H9 (cell line): ENCODE results near the gene STT3B. TPM values are rescaled to one million over a fixed set of nuclear protein-coding genes. Genes with fewer than 3 reads are reported as not detected.
A peak's percentile ranks its signal among the peaks of the same experiment; 100 is the strongest.

Experiments used
- DNase-seq: peaks from one replicate; pipeline ENCODE4 v3.0.0-alpha.2; 2017
- H2AFZ ChIP-seq: one replicate; pipeline ENCODE4 v1.6.1; 2013; ENCODE audit warnings: mild to moderate bottlenecking, low read length, control low read depth, moderate library complexity
- H2AK5ac ChIP-seq: 2 replicates; pipeline ENCODE4 v1.6.1; 2013; ENCODE audit warnings: low read length, control low read depth, mixed read lengths; ENCODE audit not compliant: insufficient read length
- H2BK120ac ChIP-seq: one replicate; pipeline ENCODE4 v1.6.1; 2013; ENCODE audit warnings: low read depth, mild to moderate bottlenecking, low read length, control low read depth, inconsistent platforms; ENCODE audit not compliant: poor library complexity, severe bottlenecking
- H2BK12ac ChIP-seq: 2 replicates; pipeline ENCODE4 v1.6.1; 2013; ENCODE audit warnings: low read length, control low read depth, mixed read lengths, low read depth; ENCODE audit not compliant: insufficient read length
- H2BK15ac ChIP-seq: 2 replicates; pipeline ENCODE4 v1.6.1; 2013; ENCODE audit warnings: low read depth, low read length, control low read depth
- H2BK20ac ChIP-seq: one replicate; pipeline ENCODE4 v1.6.1; 2013; ENCODE audit warnings: low read depth, mild to moderate bottlenecking, low read length, control low read depth, inconsistent platforms; ENCODE audit not compliant: poor library complexity, severe bottlenecking
- H2BK5ac ChIP-seq: 2 replicates; pipeline ENCODE4 v1.6.1; 2013; ENCODE audit warnings: low read length, control low read depth, mixed read lengths; ENCODE audit not compliant: insufficient read length
- H3K14ac ChIP-seq: 2 replicates; pipeline ENCODE4 v1.6.1; 2013; ENCODE audit warnings: low read length, control low read depth; ENCODE audit not compliant: insufficient read depth
- H3K18ac ChIP-seq: 2 replicates; pipeline ENCODE4 v1.6.1; 2013; ENCODE audit warnings: low read depth, mild to moderate bottlenecking, mixed read lengths, low read length, control low read depth; ENCODE audit not compliant: insufficient read length
- H3K23ac ChIP-seq: 2 replicates; pipeline ENCODE4 v1.6.1; 2013; ENCODE audit warnings: low read length, control low read depth, mixed read lengths, low read depth; ENCODE audit not compliant: insufficient read length
- H3K23me2 ChIP-seq: 2 replicates; pipeline ENCODE4 v1.6.1; 2013; ENCODE audit warnings: low read depth, mild to moderate bottlenecking, mixed read lengths, low read length, control low read depth; ENCODE audit not compliant: insufficient read length, poor library complexity, severe bottlenecking
- H3K27ac ChIP-seq: 2 replicates; pipeline ENCODE4 v1.5.1; 2013; ENCODE audit warnings: low read length, control low read depth, mixed read lengths, low read depth; ENCODE audit not compliant: insufficient read length
- H3K27me3 ChIP-seq: 2 replicates; pipeline ENCODE4 v1.6.1; 2013; ENCODE audit warnings: low read length, control low read depth, inconsistent platforms; ENCODE audit not compliant: insufficient read depth
- H3K4ac ChIP-seq: 2 replicates; pipeline ENCODE4 v1.6.1; 2013; ENCODE audit warnings: low read depth, mild to moderate bottlenecking, control low read depth, inconsistent platforms, low read length, moderate library complexity
- H3K4me1 ChIP-seq: 2 replicates; pipeline ENCODE4 v1.6.1; 2013; ENCODE audit warnings: low read length, control low read depth, inconsistent platforms; ENCODE audit not compliant: insufficient read depth
- H3K4me2 ChIP-seq: 2 replicates; pipeline ENCODE4 v1.6.1; 2013; ENCODE audit warnings: low read length, control low read depth, mixed read lengths; ENCODE audit not compliant: insufficient read length, insufficient read depth
- H3K56ac ChIP-seq: 2 replicates; pipeline ENCODE4 v1.6.1; 2013; ENCODE audit warnings: low read depth, mild to moderate bottlenecking, mixed read lengths, low read length, control low read depth; ENCODE audit not compliant: insufficient read length
- H3K79me1 ChIP-seq: 2 replicates; pipeline ENCODE4 v1.6.1; 2013; ENCODE audit warnings: low read depth, mild to moderate bottlenecking, moderate library complexity, low read length, control low read depth, inconsistent platforms; ENCODE audit not compliant: insufficient read depth, poor library complexity, severe bottlenecking
- H3K79me2 ChIP-seq: 2 replicates; pipeline ENCODE4 v1.6.1; 2013; ENCODE audit warnings: low read length, control low read depth, inconsistent platforms; ENCODE audit not compliant: insufficient read depth
- H3K9ac ChIP-seq: 2 replicates; pipeline ENCODE4 v1.6.1; 2013; ENCODE audit warnings: low read length, control low read depth, mixed read lengths; ENCODE audit not compliant: insufficient read length; ENCODE audit errors: extremely low read depth
- H3K9me3 ChIP-seq: one replicate; pipeline ENCODE4 v1.6.1; 2013; ENCODE audit warnings: low read depth, low read length, inconsistent platforms; ENCODE audit not compliant: control insufficient read depth
- H3T11ph ChIP-seq: one replicate; pipeline ENCODE4 v1.6.1; 2013; ENCODE audit warnings: mild to moderate bottlenecking, low read length, control low read depth, inconsistent platforms
- H4K20me1 ChIP-seq: one replicate; pipeline ENCODE4 v1.6.1; 2013; ENCODE audit not compliant: control insufficient read depth, insufficient read length, insufficient read depth
- H4K5ac ChIP-seq: 2 replicates; pipeline ENCODE4 v1.6.1; 2013; ENCODE audit warnings: low read depth, mild to moderate bottlenecking, mixed read lengths, low read length, control low read depth; ENCODE audit not compliant: insufficient read length
- H4K8ac ChIP-seq: replicated peaks from 2 replicates; pipeline ENCODE4 v1.6.1; 2013; ENCODE audit warnings: low read length, control low read depth, mixed read lengths, low read depth; ENCODE audit not compliant: insufficient read length
- H4K91ac ChIP-seq: 2 replicates; pipeline ENCODE4 v1.6.1; 2013; ENCODE audit warnings: low read depth, mild to moderate bottlenecking, moderate library complexity, mixed read lengths, low read length, control low read depth; ENCODE audit not compliant: insufficient read length
- H3K27ac Mint-ChIP-seq, 3 experiments: 2 replicates in 2 of 3; 3 replicates in 1 of 3; pipeline ENCODE4 v1.8.0; 2020 to 2021; ENCODE audit warnings: mixed read lengths in 3 of 3, mild to moderate bottlenecking in 1 of 3, moderate library complexity in 1 of 3
- H3K27me3 Mint-ChIP-seq: 2 replicates; pipeline ENCODE4 v1.8.0; 2021; ENCODE audit warnings: low read depth, mild to moderate bottlenecking, moderate library complexity, mixed read lengths
- H3K36me3 Mint-ChIP-seq, 3 experiments: 2 replicates in 2 of 3; 3 replicates in 1 of 3; pipeline ENCODE4 v1.8.0; 2020 to 2021; ENCODE audit warnings: low read depth in 3 of 3, mixed read lengths in 3 of 3; ENCODE audit not compliant: insufficient read depth in 1 of 3
- H3K4me1 Mint-ChIP-seq, 2 experiments: 2 replicates each; pipeline ENCODE4 v1.8.0; 2020; ENCODE audit warnings: mixed read lengths in 2 of 2
- H3K4me3 Mint-ChIP-seq, 2 experiments: 2 replicates in 1 of 2; 3 replicates in 1 of 2; pipeline ENCODE4 v1.8.0; 2020 to 2021; ENCODE audit warnings: mild to moderate bottlenecking in 2 of 2, mixed read lengths in 2 of 2, moderate library complexity in 1 of 2
- H3K9me3 Mint-ChIP-seq, 2 experiments: 2 replicates in 1 of 2; 3 replicates in 1 of 2; pipeline ENCODE4 v1.8.0; 2020; ENCODE audit warnings: mild to moderate bottlenecking in 2 of 2, mixed read lengths in 2 of 2, moderate library complexity in 1 of 2
- WGBS: extraction: QIAGEN DNeasy Blood & Tissue Kit; methylation state at CpG from one replicate; pipeline ENCODE4 v1.1.7; 2013; ENCODE audit warnings: missing lambda C conversion rate, low lambda C conversion rate, mixed read lengths; ENCODE audit not compliant: insufficient read length; ENCODE audit errors: extremely low coverage; 5-methylcytosine and 5-hydroxymethylcytosine counted together
- total RNA-seq: library from RNA; stranded (reverse); gene quantifications from 2 replicates; pipeline ENCODE4 v1.2.1, GENCODE V29; 2021
- TF ChIP-seq, protein P1 (sequence below): fragments of 200-600 bp; sonication (generic); conservative IDR thresholded peaks from 3 replicates; pipeline ENCODE4 v1.8.0; 2021; ENCODE audit warnings: antibody characterized with exemption, mild to moderate bottlenecking

Gene STT3B
- total RNA-seq, 1 experiment from 2014 or later: 79.9 TPM

DNA sequence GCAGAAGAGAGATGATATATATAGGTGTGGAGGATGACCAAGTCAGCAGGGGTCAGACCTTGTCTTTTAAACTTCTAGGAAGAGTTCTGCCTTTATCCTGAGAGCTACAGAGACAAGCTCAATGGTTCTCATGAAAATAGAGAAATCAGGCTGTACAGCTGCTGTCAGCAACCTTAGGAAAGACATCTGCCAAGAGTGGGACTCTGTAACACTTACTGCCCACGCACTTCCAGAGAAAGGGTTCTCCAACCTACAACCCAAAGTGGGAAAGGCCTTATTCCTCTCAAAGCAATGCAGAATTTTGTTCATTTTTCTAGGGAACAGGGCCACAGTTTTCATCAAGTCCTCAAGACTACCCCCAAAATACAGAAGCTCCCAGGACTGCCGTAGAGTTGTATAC is 138.7 kb downstream of the STT3B start:
- H3K4ac ChIP-seq: no peak overlapping the region
- peaks cover 6 to 8% of the 10 kb centered on the region in 2 experiments; a peak in 3 of 4 replicates for H3K4me1 Mint-ChIP-seq

More for the DNA sequence above, 138.7 kb downstream of the STT3B start:
- Mint-ChIP-seq H3K4me3 (no peak overlapping the region), H3K27me3 (no peaks in the 10 kb centered on the region), H3K36me3 (peaks cover 3 to 24% (median 18%) of the 10 kb centered on the region in 3 experiments; a peak in 6 of 7 replicates), H3K27ac (peak overlapping the region in 1 of 3 experiments; percentile 69; a peak in 1 of 7 replicates), H3K9me3 (no peaks in the 10 kb centered on the region)
- H2BK15ac ChIP-seq: no peak overlapping the region
- H3T11ph ChIP-seq: no peak overlapping the region
- no peak overlapping the region for H2BK120ac ChIP-seq
- peaks cover 3% of the 10 kb centered on the region; the same call in 1 of the 2 replicates for H3K4me1 ChIP-seq
- H3K4me2 ChIP-seq: no peak overlapping the region
- H3K9me3 ChIP-seq: no peaks in the 10 kb centered on the region
- H2BK12ac ChIP-seq: no peak overlapping the region
- no peaks in the 10 kb centered on the region for H3K79me1 ChIP-seq
- TF ChIP-seq, protein P1, sequence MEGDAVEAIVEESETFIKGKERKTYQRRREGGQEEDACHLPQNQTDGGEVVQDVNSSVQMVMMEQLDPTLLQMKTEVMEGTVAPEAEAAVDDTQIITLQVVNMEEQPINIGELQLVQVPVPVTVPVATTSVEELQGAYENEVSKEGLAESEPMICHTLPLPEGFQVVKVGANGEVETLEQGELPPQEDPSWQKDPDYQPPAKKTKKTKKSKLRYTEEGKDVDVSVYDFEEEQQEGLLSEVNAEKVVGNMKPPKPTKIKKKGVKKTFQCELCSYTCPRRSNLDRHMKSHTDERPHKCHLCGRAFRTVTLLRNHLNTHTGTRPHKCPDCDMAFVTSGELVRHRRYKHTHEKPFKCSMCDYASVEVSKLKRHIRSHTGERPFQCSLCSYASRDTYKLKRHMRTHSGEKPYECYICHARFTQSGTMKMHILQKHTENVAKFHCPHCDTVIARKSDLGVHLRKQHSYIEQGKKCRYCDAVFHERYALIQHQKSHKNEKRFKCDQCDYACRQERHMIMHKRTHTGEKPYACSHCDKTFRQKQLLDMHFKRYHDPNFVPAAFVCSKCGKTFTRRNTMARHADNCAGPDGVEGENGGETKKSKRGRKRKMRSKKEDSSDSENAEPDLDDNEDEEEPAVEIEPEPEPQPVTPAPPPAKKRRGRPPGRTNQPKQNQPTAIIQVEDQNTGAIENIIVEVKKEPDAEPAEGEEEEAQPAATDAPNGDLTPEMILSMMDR: no peak
- no peak overlapping the region for H2BK20ac ChIP-seq
- no peaks in the 10 kb centered on the region for H3K27me3 ChIP-seq
- no peak overlapping the region for H3K18ac ChIP-seq
- no CpG with 5 or more reads among the region's 2 CpGs for WGBS
- H3K79me2 ChIP-seq: no peaks in the 10 kb centered on the region
- H3K27ac ChIP-seq: no peak overlapping the region
- H2BK5ac ChIP-seq: no peak overlapping the region
- H4K20me1 ChIP-seq: no peaks in the 10 kb centered on the region
- no peak overlapping the region for H4K8ac ChIP-seq
- no peak overlapping the region for H3K14ac ChIP-seq
- H3K23ac ChIP-seq: no peak overlapping the region
- no peak overlapping the region for H3K56ac ChIP-seq
- H3K23me2 ChIP-seq: no peaks in the 10 kb centered on the region
- no peak overlapping the region for H3K9ac ChIP-seq
- H2AK5ac ChIP-seq: no peak overlapping the region
- no peak for DNase-seq
- H2AFZ ChIP-seq: no peak overlapping the region
- no peak overlapping the region for H4K91ac ChIP-seq
- H4K5ac ChIP-seq: no peak overlapping the region
